HG02840 (cell line): Measurements from ENCODE around the gene CNTFR.

Experiments used
- ATAC-seq: cut with Tn5 transposase; IDR thresholded peaks from one replicate; pipeline ENCODE4 v1.9.1; 2021; ENCODE audit warnings: mild to moderate bottlenecking, moderate library complexity, moderate number of reproducible peaks; ENCODE audit not compliant: unreplicated experiment, low FRiP score

The CNTFR gene

DNA sequence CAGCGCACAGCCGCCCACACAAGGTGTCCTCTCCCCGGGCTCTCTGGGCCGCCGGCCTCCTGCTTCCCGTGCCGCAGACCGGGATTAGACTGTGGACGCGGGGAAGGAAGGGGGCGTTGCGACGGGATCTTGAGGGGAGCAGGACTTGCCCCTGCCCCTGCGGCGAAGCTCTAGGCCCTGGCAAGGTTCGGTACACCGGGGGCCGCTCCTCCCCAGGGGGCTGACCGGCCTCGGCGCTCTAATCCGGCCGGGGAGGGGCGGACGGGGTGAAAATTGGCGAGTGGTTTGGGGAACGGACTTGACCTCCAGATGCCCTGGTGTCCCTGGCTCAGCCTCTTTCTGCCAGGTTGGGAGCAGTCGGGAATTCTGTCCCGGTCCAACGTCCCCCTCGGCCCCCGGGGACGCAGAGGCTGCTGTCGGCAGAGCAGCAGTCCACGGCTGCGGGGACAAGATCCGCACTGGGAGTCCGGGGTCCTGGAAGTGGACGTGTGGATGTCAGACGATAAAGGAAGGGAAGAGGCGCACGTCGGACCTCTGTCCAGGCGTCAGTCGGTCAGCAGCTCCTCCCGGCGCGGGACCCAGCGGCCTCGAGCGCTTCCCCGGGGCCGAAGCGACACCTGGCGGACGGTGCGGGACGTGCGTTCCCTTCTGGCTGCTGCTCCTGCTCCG lies 1.9 kb upstream of the CNTFR start:
- no peak for ATAC-seq

GRCh38 chr9:34590381-34591247 lies 1.1 kb upstream of the CNTFR start:
- no peak for ATAC-seq

DNA sequence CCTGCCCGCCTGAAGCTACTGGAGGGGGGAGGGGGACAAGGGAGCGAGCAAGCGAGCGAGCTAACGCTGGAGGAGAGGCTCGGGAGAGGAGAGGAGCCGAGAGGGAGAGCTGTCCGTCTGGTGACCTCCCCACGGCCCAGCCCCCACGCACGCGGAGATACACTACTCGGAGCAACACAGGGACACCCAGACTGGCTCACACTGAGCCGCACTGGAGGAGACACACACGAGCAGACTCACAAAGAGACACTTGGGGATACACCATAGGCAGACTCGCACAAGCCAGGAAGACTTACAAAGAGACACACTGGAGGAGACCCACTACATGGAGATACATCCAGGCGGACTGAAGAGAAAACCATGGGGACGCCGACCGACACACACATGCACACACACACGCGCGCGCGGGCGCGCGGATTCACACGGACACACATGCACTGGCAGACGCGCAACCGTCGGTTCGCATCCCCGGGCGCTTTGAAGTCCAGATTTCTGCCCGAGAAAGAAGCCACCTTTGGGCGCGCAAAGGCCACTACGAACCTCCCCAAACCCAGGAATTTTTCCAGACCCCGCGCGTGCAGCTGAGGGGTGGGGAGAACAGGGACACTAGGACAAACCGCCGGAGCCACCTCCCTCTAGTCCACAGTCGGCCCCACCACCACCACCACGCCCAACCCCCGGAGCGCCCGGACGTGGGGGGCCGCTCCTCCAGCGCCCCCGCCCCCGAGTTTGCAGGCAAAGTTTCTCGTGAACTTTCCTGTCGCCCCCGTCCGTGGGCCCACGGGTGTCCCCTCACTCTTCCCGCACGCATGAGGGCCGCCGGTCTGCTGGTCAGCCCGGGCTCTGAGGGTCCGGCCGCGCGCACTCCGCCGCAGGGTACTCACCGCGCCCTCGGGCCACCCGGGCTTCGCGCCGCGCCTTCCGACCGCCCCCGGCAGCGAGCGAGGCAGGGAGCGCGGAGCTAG lies 571 bp downstream of the CNTFR start:
- no peak for ATAC-seq

GRCh38 chr9:34587271-34587670 lies 2.3 kb downstream of the CNTFR start:
- ATAC-seq: no peak

- ATAC-seq: no peak
Measured at GRCh38 chr9:34585946-34586669, 3.4 kb downstream of the CNTFR start.

DNA sequence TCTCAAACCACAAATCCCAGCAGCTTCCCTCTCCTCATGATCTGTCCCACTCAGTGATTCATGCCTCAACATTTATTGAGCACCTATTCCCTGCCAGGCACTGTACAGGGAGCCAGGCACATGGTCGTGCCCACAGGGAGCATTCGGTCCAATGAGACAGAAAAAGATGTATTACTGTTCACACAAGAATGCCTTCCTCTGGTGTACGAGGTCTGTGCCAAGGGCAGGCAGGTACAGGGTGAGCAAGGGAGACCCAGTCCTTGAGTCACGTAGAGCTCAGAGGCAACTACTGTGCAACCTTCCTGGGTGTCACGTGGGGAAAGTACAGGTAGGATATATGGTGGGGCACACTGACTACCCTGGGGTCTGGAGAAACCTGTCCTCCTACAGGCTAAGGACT lies 4.6 kb downstream of the CNTFR start:
- no peak for ATAC-seq

- no peak for ATAC-seq
Measured at GRCh38 chr9:34582787-34583186, 6.7 kb downstream of the CNTFR start.

DNA sequence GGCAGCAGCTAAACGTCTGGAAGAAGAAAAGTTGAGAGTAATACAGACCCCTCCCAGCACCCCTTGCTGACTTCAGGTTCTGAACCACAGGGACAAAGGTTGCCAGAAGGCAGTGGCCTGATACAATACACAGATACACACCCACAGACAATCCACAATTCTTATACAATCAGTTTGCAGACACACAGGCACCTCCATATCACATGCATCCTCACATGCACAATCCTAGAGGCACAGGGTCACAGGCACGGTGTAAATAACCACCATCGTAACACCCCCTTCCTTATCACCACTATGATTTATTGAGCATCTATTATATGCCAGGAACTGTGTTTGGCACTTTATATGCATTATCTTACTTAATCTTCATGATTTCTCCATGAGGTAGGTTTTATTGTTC lies 8.2 kb downstream of the CNTFR start:
- ATAC-seq: no peak

DNA sequence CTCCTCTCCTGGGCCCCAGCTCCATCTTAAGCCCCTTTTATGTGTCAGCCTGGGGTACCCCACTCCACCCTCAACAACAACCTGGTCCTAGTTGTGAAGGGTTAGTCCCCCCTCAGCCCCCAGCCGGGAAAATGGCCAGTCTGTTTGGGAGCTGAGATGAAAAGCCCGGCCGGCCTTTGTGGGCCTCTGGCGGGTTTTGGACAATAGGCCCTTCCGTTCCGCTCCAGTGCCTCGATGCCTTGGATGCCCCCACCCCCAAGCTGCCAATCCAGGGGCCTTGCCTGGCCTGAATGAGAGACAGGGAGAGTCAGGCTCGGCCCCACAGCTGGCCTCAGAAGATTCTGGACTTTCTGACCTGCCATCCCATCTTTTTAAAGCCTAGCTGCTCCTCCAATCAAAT lies 9.2 kb downstream of the CNTFR start:
- no peak for ATAC-seq

DNA sequence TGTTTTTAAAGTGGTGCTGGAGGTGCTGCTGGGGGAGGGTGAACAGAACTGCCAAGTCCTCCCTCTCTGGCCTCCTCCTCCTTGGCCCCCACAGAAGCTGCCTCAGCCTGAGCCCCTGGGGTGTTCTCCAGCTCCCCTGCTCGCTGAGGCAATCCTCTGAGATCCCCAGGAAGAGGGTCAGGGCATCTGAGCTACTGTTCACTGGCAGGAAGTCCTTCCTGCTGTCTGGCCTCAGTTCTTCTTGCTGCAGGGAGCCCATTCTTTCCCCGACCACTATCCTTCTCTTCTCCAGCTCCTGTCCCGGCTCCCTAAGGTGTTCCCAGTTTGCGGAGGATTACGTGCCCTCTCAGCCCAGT lies 9.7 kb downstream of the CNTFR start:
- ATAC-seq: no peak

DNA sequence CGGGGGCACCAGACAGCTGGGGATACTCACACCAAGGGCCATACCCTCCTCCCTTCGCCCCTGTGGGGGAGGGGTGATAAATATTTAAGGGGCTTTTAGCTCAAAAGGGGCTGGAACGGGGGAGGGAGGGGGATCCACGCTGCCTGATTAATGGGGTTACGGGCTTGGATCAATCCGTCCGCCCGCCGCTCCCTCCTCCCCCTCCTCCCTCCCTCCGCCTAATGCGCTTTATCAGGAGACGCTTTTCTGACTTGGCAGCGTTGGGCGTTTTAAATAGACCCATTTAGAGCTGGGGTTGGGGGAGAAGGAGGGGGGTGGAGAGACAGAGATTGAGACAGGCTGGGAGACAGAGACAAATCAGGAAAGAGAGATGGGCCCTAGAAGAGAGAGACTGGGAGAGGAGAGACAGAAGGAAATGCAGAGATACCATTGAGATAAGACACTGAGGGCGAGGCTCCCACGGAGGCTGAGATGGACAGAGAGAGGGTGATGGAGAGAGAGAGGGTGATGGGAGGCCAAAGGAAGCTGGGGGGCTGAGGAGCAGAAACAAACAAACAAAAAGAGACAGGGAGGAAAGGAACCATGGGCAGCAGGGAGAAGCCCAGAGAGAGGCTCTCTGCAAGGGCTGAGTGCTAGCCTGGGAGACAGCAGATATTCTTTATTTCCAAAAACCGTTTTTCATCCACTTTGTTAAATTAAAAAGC lies 10.3 kb downstream of the CNTFR start:
- no peak for ATAC-seq

DNA sequence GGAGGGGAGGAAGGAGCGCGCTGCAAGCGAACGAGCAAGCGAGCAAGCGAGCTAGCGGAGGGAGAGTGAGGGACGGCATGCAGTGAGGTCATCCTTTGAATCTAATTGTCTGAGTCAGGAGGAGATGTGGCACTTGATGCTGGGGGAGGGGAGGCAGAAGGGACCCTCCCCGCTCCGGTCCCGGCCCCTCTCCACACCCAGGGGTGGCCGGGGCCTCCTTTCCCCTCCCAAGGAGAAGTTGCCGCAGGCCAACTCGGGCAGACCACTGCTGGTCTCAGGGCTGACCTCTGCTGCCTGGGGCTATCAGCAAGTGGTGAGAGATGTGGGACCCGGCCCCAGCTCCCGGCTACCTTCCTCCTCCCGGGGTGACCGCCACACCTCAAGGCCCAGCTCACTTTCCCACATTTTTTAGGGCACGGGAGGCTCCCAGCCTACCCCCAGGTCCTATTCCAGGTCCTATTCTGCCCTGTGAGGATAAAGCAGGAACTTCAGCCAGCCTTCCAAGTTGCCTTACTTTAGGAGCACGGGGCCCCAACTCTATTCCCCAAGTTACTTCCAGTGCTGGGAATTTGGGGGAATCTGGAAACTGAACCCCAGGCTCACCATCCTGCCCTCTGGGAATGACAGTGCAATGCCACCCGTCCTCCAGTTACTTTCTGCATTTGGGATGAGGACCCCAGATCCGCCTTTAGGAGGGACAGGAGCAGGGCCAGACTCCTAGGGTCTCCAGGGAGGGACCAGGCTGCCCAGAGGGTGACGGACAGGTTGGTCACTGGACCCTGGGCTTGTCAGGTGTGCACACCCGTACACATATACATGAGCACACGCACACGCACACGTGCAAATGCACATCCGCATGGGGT lies 11.1 kb downstream of the CNTFR start:
- no peak for ATAC-seq

- ATAC-seq: no peak
Measured at GRCh38 chr9:34577400-34578240, 11.9 kb downstream of the CNTFR start.

- no peak for ATAC-seq
Measured at GRCh38 chr9:34576597-34577399, 12.7 kb downstream of the CNTFR start.

DNA sequence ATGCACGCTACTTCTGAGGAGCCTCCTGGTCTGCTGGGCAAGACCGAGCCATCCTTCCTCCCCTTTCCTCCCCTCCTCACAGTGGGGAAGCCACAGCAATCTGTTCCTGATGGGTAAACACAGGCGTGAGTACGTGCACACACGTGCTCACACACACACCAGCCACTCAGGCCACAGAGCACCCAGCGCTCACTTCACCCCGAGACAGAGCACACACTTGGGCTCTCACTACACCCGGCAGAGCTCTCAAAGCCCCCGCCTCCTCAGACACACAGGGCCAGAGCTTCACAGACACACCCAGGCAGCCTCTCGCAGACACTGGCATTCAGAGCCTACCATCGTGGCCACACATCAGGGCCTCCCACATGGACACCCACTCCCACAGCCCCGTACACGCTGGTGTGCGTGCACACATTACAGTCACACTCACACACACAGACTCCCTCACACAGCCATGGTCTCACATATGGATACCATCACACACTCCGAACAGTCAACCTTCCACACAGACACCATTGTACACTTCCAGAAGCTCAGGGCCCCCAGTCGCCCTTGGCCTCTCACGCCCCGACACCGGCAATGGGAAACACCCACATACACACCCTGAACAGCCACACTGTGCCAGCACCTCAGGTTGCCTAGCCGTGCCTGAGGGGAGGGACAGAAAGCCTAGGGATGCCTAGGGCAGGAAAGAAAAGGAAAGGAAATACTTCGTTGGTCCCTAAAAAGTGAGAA lies 13.5 kb downstream of the CNTFR start:
- no peak for ATAC-seq

- ATAC-seq: no peak
Measured at GRCh38 chr9:34575241-34575640, 14.3 kb downstream of the CNTFR start.
